Gastroesophageal sphincter (tissue), 4 donors: ENCODE measurements around the gene DYRK1A. TPM values are rescaled to one million over a fixed set of nuclear protein-coding genes. Genes with fewer than 3 reads are reported as not detected.
A peak's percentile ranks its signal among the peaks of the same experiment; 100 is the strongest.

Experiments
- ATAC-seq: fragments of 150-250 bp; one replicate; pipeline ENCODE4 v1.9.1; 2016; ENCODE audit warnings: mild to moderate bottlenecking, moderate library complexity
- H3K27ac ChIP-seq, 4 donors: fragments of 200-600 bp; sonication (generic) in 3 of 4; 1 replicate in 3 of 4; 2 replicates in 1 of 4; pipeline ENCODE4 v1.5.1; 2016 to 2019
- H3K27me3 ChIP-seq: fragments of 200-600 bp; sonication (generic); one replicate; pipeline ENCODE4 v1.5.1; 2019
- H3K36me3 ChIP-seq, 2 donors: fragments of 200-600 bp; sonication (generic); one replicate each; pipeline ENCODE4 v1.5.1; 2019; ENCODE audit warnings: control low read depth in 1 of 2
- H3K4me1 ChIP-seq, 3 donors: fragments of 200-600 bp; sonication (generic); 1 replicate in 2 of 3; 2 replicates in 1 of 3; pipeline ENCODE4 v1.5.1; 2016 to 2019; ENCODE audit warnings: control low read depth in 2 of 3
- H3K4me3 ChIP-seq, 2 donors: fragments of 200-600 bp; sonication (generic); one replicate each; pipeline ENCODE4 v1.5.1; 2019; ENCODE audit warnings: mild to moderate bottlenecking in 1 of 2, moderate library complexity in 1 of 2
- H3K9me3 ChIP-seq, 3 donors: fragments of 200-600 bp; sonication (generic); one replicate each; pipeline ENCODE4 v1.5.1; 2017 to 2019; ENCODE audit warnings: control low read depth in 2 of 3
- CTCF ChIP-seq, 4 experiments: fragments of 200-600 bp in 2 of 4; fragments of 450-650 bp in 2 of 4; sonication (generic) in 1 of 4; IDR thresholded peaks; one replicate each; pipeline ENCODE4 v1.5.1; 2017 to 2019; ENCODE audit warnings: antibody characterized with exemption in 4 of 4, mild to moderate bottlenecking in 2 of 4, moderate library complexity in 2 of 4
- EP300 ChIP-seq: sonication (generic); formaldehyde crosslinking; IDR thresholded peaks from one replicate; pipeline ENCODE4 v1.6.1; 2017; ENCODE audit warnings: antibody characterized with exemption, mild to moderate bottlenecking
- POLR2A ChIP-seq, 2 donors: fragments of 450-650 bp; IDR thresholded peaks; one replicate each; pipeline ENCODE4 v1.6.1; 2017; ENCODE audit warnings: antibody characterized with exemption in 2 of 2, mild to moderate bottlenecking in 2 of 2, moderate library complexity in 1 of 2
- POLR2AphosphoS5 ChIP-seq: sonication (generic); formaldehyde crosslinking; IDR thresholded peaks from one replicate; pipeline ENCODE4 v1.6.1; 2017; ENCODE audit warnings: antibody characterized with exemption
- WGBS, 2 donors: methylation state at CpG; one replicate each; pipeline ENCODE4 v1.1.5; 2018; ENCODE audit warnings: low coverage in 1 of 2; 5-methylcytosine and 5-hydroxymethylcytosine counted together
- total RNA-seq, 4 donors: library from RNA; depleted of rRNA; stranded (reverse); fragments of >200 nt; gene quantifications; one replicate each; pipeline ENCODE4 v1.1.0, GENCODE V29; 2016

DYRK1A gene
- total RNA-seq, 4 donors from 2014 or later = 85.1 to 102 (median 94.0) TPM

DNA sequence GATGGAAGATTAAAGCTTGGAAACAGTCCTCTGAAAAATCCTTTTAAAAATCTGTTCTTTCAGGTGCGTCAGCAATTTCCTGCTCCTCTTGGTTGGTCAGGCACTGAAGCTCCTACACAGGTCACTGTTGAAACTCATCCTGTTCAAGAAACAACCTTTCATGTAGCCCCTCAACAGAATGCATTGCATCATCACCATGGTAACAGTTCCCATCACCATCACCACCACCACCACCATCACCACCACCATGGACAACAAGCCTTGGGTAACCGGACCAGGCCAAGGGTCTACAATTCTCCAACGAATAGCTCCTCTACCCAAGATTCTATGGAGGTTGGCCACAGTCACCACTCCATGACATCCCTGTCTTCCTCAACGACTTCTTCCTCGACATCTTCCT lies 145.3 kb downstream of the DYRK1A start:
- H3K27ac ChIP-seq = no peak overlapping the region
- TF ChIP-seq POLR2A (IDR thresholded peaks at IDR 0.05) = no peak
- H3K4me1 ChIP-seq = no peaks in the 10 kb centered on the region
- no peak overlapping the region for H3K4me3 ChIP-seq
- 96 to 98% methylated on average over 3 to 5 of the region's 5 CpGs for WGBS, 2 donors
- H3K27me3 ChIP-seq = no peaks in the 10 kb centered on the region
- no peak for ATAC-seq
- no peaks in the 10 kb centered on the region for H3K9me3 ChIP-seq
- H3K36me3 ChIP-seq = peaks cover 11 to 85% of the 10 kb centered on the region in 2 donors

GRCh38 chr21:37513383-37513782 lies 146.8 kb downstream of the DYRK1A start:
- peaks cover 11 to 83% of the 10 kb centered on the region in 2 donors for H3K36me3 ChIP-seq
- WGBS, 2 donors = 74 to 90% methylated on average over 3 of the region's 3 CpGs
- ATAC-seq = no peak

DNA sequence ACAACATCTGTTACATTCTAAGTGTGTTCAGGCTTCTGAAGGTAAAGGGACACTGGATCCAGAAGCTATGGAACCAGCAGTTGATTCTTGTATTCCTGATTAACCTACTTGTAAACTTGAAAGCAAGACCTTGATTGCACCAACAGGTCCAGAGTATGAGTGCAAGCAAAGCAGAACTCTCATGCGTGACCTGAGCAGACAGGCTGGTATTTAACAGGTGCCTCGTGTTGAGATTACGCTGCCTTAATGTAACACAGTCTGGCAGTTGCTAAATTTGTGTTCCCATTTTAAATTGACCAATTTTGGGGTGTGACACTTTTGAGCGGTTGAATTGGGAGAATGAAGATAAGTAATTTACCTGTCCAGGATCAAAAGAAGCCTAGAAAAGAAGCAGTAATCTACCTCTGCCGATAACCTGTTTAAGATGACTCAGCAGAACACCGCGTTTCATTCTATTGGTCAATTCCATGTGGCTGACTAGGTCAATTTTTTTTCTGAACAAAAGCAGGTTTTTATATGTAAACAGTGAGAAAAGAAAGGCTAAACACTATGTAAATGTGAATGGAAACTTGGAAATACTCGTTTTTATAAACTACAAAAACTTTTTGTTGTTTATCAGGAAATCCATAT lies 147.6 kb downstream of the DYRK1A start:
- H3K36me3 ChIP-seq = peaks cover 11 to 75% of the 10 kb centered on the region in 2 donors

More at GRCh38 chr21:37513383-37513782, 146.8 kb downstream of the DYRK1A start:
- TF ChIP-seq CTCF (IDR thresholded peaks at IDR 0.05) (peak in 1 of 4 experiments; percentile 4), EP300 (no peak), POLR2A (IDR thresholded peaks at IDR 0.05) (no peak), POLR2AphosphoS5 (no peak)
- H3K27ac ChIP-seq = no peak overlapping the region
- H3K27me3 ChIP-seq = no peaks in the 10 kb centered on the region
- H3K9me3 ChIP-seq = no peaks in the 10 kb centered on the region
- no peak overlapping the region for H3K4me3 ChIP-seq
- no peaks in the 10 kb centered on the region for H3K4me1 ChIP-seq

DNA sequence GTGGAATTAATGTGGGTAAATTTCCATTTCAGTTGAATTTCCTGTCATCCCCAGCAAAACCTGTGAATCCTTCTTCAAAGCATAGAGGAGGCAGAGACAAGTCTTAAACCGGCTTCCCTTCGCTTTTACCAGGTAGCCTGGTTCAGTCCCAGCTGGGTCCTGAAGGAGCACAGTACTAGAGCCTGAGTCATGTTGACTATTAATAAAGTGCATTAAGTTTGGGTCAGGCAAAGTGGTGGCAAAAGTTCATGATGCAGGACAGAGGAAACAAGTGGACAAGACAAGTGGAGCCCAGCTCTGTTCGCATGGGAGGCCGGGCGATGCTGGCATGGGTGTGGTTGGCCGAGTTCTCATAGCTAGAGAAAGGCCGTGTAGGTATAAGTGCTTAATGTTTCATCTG lies 150.4 kb downstream of the DYRK1A start:
- H3K36me3 ChIP-seq = peaks cover 3 to 47% of the 10 kb centered on the region in 2 donors
- H3K4me3 ChIP-seq = no peak overlapping the region
- H3K9me3 ChIP-seq = no peaks in the 10 kb centered on the region
- H3K27me3 ChIP-seq = no peaks in the 10 kb centered on the region
- WGBS, 2 donors = 96 to 100% methylated on average over 7 of the region's 7 CpGs
- H3K27ac ChIP-seq = no peak overlapping the region
- TF ChIP-seq POLR2AphosphoS5 (no peak), CTCF (IDR thresholded peaks at IDR 0.05) (no peak), POLR2A (IDR thresholded peaks at IDR 0.05) (no peak), EP300 (no peak)
- H3K4me1 ChIP-seq = no peaks in the 10 kb centered on the region
- no peak for ATAC-seq

More for the DNA sequence above, 147.6 kb downstream of the DYRK1A start:
- no peak for ATAC-seq
- 80 to 81% methylated on average over 5 to 8 of the region's 8 CpGs for WGBS, 2 donors
- TF ChIP-seq POLR2AphosphoS5 (no peak), POLR2A (IDR thresholded peaks at IDR 0.05) (no peak), CTCF (IDR thresholded peaks at IDR 0.05) (no peak), EP300 (no peak)
- Histone ChIP-seq H3K4me1 (no peaks in the 10 kb centered on the region), H3K9me3 (no peaks in the 10 kb centered on the region), H3K4me3 (no peak overlapping the region), H3K27me3 (no peaks in the 10 kb centered on the region), H3K27ac (no peak overlapping the region)

DNA sequence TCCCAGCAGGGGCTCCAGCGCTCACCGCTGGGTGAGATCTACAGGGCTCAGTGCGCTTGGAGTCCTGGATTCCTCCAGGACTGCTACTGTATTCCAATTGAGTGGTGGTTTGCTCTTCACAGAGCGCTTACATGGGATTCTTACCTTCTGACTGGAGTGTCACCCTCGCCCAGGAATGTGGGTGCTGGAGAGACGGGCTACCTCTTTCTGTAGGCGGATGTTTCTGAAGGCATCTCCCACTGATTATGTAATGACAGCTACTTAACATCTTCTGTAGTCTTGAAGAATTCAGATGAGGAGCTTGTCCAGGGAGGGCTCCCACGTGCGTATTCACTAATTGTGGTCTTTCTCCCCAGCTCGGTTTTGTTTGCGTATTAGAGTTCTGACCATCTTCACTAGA lies 154.2 kb downstream of the DYRK1A start:
- Histone ChIP-seq H3K27ac (no peak overlapping the region), H3K36me3 (peaks cover 0 to 23% of the 10 kb centered on the region in 2 donors), H3K4me3 (no peak overlapping the region), H3K27me3 (no peaks in the 10 kb centered on the region), H3K4me1 (no peaks in the 10 kb centered on the region), H3K9me3 (no peaks in the 10 kb centered on the region)
- ATAC-seq = no peak
- 89% methylated on average over 7 to 8 of the region's 11 CpGs for WGBS, 2 donors
- TF ChIP-seq CTCF (IDR thresholded peaks at IDR 0.05) = no peak
